ENCODE data around the gene FBXL16. TPM values are rescaled to one million over a fixed set of nuclear protein-coding genes. Genes with fewer than 3 reads are reported as not detected.

Gene FBXL16
- total and polyA plus RNA-seq, 9 of the 15 experiments (the other 6 are each of a cell fraction or from before 2014, with no cell fraction given): 0.21 to 8.2 (median 1.7) TPM

- H3K9ac ChIP-seq (ENCODE audit: insufficient read depth in 1 of 2, low read depth in 2 of 2, low read length in 2 of 2): peak overlapping the region; percentile 65 to 96; a peak in 3 of 4 replicates
- H3K36me3 ChIP-seq (ENCODE audit: control insufficient read depth, insufficient read depth, low read length): peaks cover 43% of the 10 kb centered on the region; the same call in 1 of the 3 replicates
- BruUV-seq (replicated peaks): no TSS peak
- in situ Hi-C loops (cut with MboI) (no loop called here), intact Hi-C loops (cut with micrococcal nuclease) (loop anchor here (2.0 kb wide), 1 partner anchor 14 kb away; the partner anchor contains the start of gene METRN)
- H3K4me3 ChIP-seq: peak overlapping the region; percentile 80
- no peaks in the 10 kb centered on the region; the same call in 1 of the 2 replicates for H4K20me1 ChIP-seq (replicated peaks; ENCODE audit: control insufficient read depth, insufficient read depth, low read length)
- ChIA-PET CTCF (ENCODE audit: low intra/inter-chr PET ratio) (no interaction called here), POLR2A (interaction anchor here (0.7 to 1.7 kb wide), 2 partner anchors 12 to 56 kb away, joined by 3 to 11 read pairs; partner anchors contain the start of gene CIAO3)
- no peaks in the 10 kb centered on the region for H3K27me3 ChIP-seq (ENCODE audit: control insufficient read depth in 2 of 2, insufficient read depth in 2 of 2, low read length in 2 of 2)
- H3K9me1 ChIP-seq (ENCODE audit: control insufficient read depth, insufficient read depth, low read length): no peaks in the 10 kb centered on the region
- peak overlapping the region; percentile 98 for H3K27ac ChIP-seq (ENCODE audit: extremely low read depth, low read depth, low read length)
- FAIRE-seq (peak; percentile 85), DNase-seq (ENCODE audit: extremely low read depth in 1 of 4, low spot score in 3 of 4) (peak; percentile 82 to 95 (median 86)), ATAC-seq (peak; percentile 73)
- H3K79me2 ChIP-seq (ENCODE audit: control insufficient read depth, insufficient read depth, low read length): peaks cover 27% of the 10 kb centered on the region
- H2AFZ ChIP-seq (ENCODE audit: low read depth, low read length): peak overlapping the region; percentile 70
- under 1% methylated on average over 30 of the region's 80 CpGs for WGBS (ENCODE audit: insufficient coverage, low coverage, missing lambda C conversion rate)
- no peaks in the 10 kb centered on the region for H3K9me3 ChIP-seq (replicated peaks; ENCODE audit: control insufficient read depth, insufficient read depth, low read depth, low read length)
- peak overlapping the region; percentile 97 for H3K4me2 ChIP-seq (ENCODE audit: insufficient read depth, low read length)
- H3K4me1 ChIP-seq (replicated peaks in 1 of 2; ENCODE audit: control insufficient read depth in 2 of 2, insufficient read depth in 2 of 2, low read length in 2 of 2): peaks cover 10 to 93% of the 10 kb centered on the region in 2 experiments; a peak in 4 of 5 replicates
- TF ChIP-seq ZNF197 (CRISPR knock-in tag; IDR thresholded peaks at IDR 0.05; ENCODE audit: low read depth) (no peak), NR2C1 (IDR thresholded peaks at IDR 0.05) (no peak), NR2C1 (tag; IDR thresholded peaks at IDR 0.05) (no peak), ZBED1 (IDR thresholded peaks at IDR 0.05) (0 out of 2 replicates have a peak, but pooled peaks have one; percentile 22), CAMTA2 (CRISPR knock-in tag; conservative IDR thresholded peaks at IDR 0.05) (0 out of 2 replicates have a peak, but pooled peaks have one; percentile 37), MCM3 (IDR thresholded peaks at IDR 0.05) (no peak), ZC3H4 (CRISPR knock-in tag; IDR thresholded peaks at IDR 0.05; ENCODE audit: borderline replicate concordance) (0 out of 2 replicates have a peak, but pooled peaks have one; percentile 22), CREB5 (CRISPR knock-in tag; IDR thresholded peaks at IDR 0.05) (no peak), RB1 (IDR thresholded peaks at IDR 0.05; ENCODE audit: low read depth) (peak; percentile 35; the same call in 1 of the 2 replicates), L3MBTL2 (IDR thresholded peaks at IDR 0.05) (peak; percentile 68), PML (IDR thresholded peaks at IDR 0.05; ENCODE audit: low read length) (no peak), E2F1 (CRISPR knock-in tag; IDR thresholded peaks at IDR 0.05) (no peak), AFF4 (CRISPR knock-in tag; IDR thresholded peaks at IDR 0.05) (no peak), NRF1 (conservative IDR thresholded peaks at IDR 0.05 in 1 of 2, IDR thresholded peaks at IDR 0.05 in 1 of 2) (peak; percentile 28 to 44; a peak in 2 of 4 replicates), RUNX1 (IDR thresholded peaks at IDR 0.05; ENCODE audit: low read depth) (no peak), NCOA4 (IDR thresholded peaks at IDR 0.05; ENCODE audit: partially characterized antibody) (no peak)
Measured at GRCh38 chr16:728131-728889, 22.7 kb upstream of the FBXL16 start.

All from K562 (cell line).